Prostate gland (tissue), 2 donors: ENCODE measurements around the gene NGDN. TPM values are rescaled to one million over a fixed set of nuclear protein-coding genes. Genes with fewer than 3 reads are reported as not detected.

Source experiments
- DNase-seq: peaks from one replicate; pipeline ENCODE4 v3.0.0-alpha.2; 2019; ENCODE audit warnings: low spot score
- H3K27ac ChIP-seq, 2 donors: fragments of 200-600 bp; sonication (generic); 2 replicates each; pipeline ENCODE4 v1.5.1; 2017 to 2019
- H3K27me3 ChIP-seq: fragments of 200-600 bp; sonication (generic); replicated peaks from 2 replicates; pipeline ENCODE4 v1.5.1; 2019; ENCODE audit not compliant: insufficient read depth
- H3K36me3 ChIP-seq, 2 donors: fragments of 200-600 bp; sonication (generic); 1 replicate in 1 of 2; 2 replicates in 1 of 2; pipeline versions ENCODE4 v1.5.1 to v1.8.1; 2017 to 2019
- H3K4me1 ChIP-seq: fragments of 200-600 bp; sonication (generic); replicated peaks from 2 replicates; pipeline ENCODE4 v1.5.1; 2019
- H3K4me3 ChIP-seq, 2 donors: fragments of 200-600 bp; sonication (generic); 2 replicates each; pipeline ENCODE4 v1.5.1; 2017 to 2019
- H3K9me3 ChIP-seq: fragments of 200-600 bp; sonication (generic); 2 replicates; pipeline ENCODE4 v1.5.1; 2017
- CTCF ChIP-seq, 4 experiments: fragments of 200-600 bp in 2 of 4; fragments of 450-650 bp in 2 of 4; sonication (generic) in 2 of 4; IDR thresholded peaks; 1 replicate in 3 of 4; 2 replicates in 1 of 4; pipeline ENCODE4 v1.5.1; 2016 to 2019; ENCODE audit warnings: antibody characterized with exemption in 4 of 4, mild to moderate bottlenecking in 2 of 4, moderate library complexity in 2 of 4
- POLR2A ChIP-seq: fragments of 450-650 bp; IDR thresholded peaks from one replicate; pipeline ENCODE4 v1.6.1; 2016; ENCODE audit warnings: antibody characterized with exemption, mild to moderate bottlenecking
- POLR2AphosphoS5 ChIP-seq: sonication (generic); formaldehyde crosslinking; IDR thresholded peaks from one replicate; pipeline ENCODE4 v1.6.1; 2017; ENCODE audit warnings: antibody characterized with exemption
- WGBS: methylation state at CpG from one replicate; pipeline ENCODE4 v1.1.5; 2018; 5-methylcytosine and 5-hydroxymethylcytosine counted together
- intact Hi-C: fragments of 100-400 bp; cut with DNase I; formaldehyde crosslinking; loops from one replicate; pipeline ENCODE4 v1.14.2; 2022
- total RNA-seq, 2 donors: library from RNA; depleted of rRNA; stranded (reverse); fragments of >200 nt; gene quantifications; one replicate each; pipeline ENCODE4 v1.1.0, GENCODE V29; 2016

Gene NGDN
- total RNA-seq, 2 donors from 2014 or later, result 33.7 to 37.0 TPM

- Histone ChIP-seq H3K9me3 (no peaks in the 10 kb centered on the region), H3K4me3 (no peak overlapping the region), H3K4me1 (no peaks in the 10 kb centered on the region), H3K27me3 (no peaks in the 10 kb centered on the region), H3K36me3 (no peaks in the 10 kb centered on the region), H3K27ac (no peak overlapping the region)
- intact Hi-C loops, result no loop called here
- TF ChIP-seq POLR2A, result no peak
- no peak for TF ChIP-seq POLR2AphosphoS5
- no peak for TF ChIP-seq CTCF (IDR thresholded peaks at IDR 0.05)
- no peak for DNase-seq
- 57% methylated on average over 2 of the region's 2 CpGs for WGBS
Observed at GRCh38 chr14:23494223-23494622, 24.7 kb downstream of the NGDN start.

- 42% methylated on average over 13 of the region's 13 CpGs for WGBS
- Histone ChIP-seq H3K4me1 (no peaks in the 10 kb centered on the region), H3K4me3 (no peak overlapping the region), H3K27me3 (no peaks in the 10 kb centered on the region), H3K27ac (no peak overlapping the region), H3K9me3 (no peaks in the 10 kb centered on the region), H3K36me3 (no peaks in the 10 kb centered on the region)
- no peak for DNase-seq
- intact Hi-C loops, result no loop called here
- TF ChIP-seq POLR2AphosphoS5, result no peak
- no peak for TF ChIP-seq CTCF (IDR thresholded peaks at IDR 0.05)
- no peak for TF ChIP-seq POLR2A
Observed at GRCh38 chr14:23512156-23512555, 42.7 kb downstream of the NGDN start.

- H3K9me3 ChIP-seq, result no peaks in the 10 kb centered on the region
- H3K4me3 ChIP-seq, result no peak overlapping the region
- intact Hi-C loops, result no loop called here
- H3K27ac ChIP-seq, result no peak overlapping the region
- DNase-seq, result peak; percentile 11
- H3K4me1 ChIP-seq, result no peaks in the 10 kb centered on the region
- H3K36me3 ChIP-seq, result no peaks in the 10 kb centered on the region
- TF ChIP-seq POLR2AphosphoS5 (no peak), POLR2A (no peak), CTCF (IDR thresholded peaks at IDR 0.05) (no peak)
- WGBS, result 38% methylated on average over 25 of the region's 25 CpGs
- H3K27me3 ChIP-seq, result no peaks in the 10 kb centered on the region
Observed at GRCh38 chr14:23513005-23513817, 43.7 kb downstream of the NGDN start.

GRCh38 chr14:23513818-23514643 lies 44.5 kb downstream of the NGDN start:
- intact Hi-C loops, result no loop called here
- no peak overlapping the region for H3K27ac ChIP-seq

More at GRCh38 chr14:23513818-23514643, 44.5 kb downstream of the NGDN start:
- Histone ChIP-seq H3K27me3 (no peaks in the 10 kb centered on the region), H3K4me3 (no peak overlapping the region), H3K9me3 (no peaks in the 10 kb centered on the region), H3K4me1 (no peaks in the 10 kb centered on the region), H3K36me3 (no peaks in the 10 kb centered on the region)
- peak; percentile 85 for DNase-seq
- TF ChIP-seq POLR2AphosphoS5 (peak; percentile 44), CTCF (IDR thresholded peaks at IDR 0.05) (no peak), POLR2A (no peak)
- WGBS, result 42% methylated on average over 8 of the region's 8 CpGs
